ENCODE results near the gene GRM7. TPM values are rescaled to one million over a fixed set of nuclear protein-coding genes. Genes with fewer than 3 reads are reported as not detected.

Gene GRM7
- total RNA-seq, 1 experiment from 2014 or later, result not detected

DNA sequence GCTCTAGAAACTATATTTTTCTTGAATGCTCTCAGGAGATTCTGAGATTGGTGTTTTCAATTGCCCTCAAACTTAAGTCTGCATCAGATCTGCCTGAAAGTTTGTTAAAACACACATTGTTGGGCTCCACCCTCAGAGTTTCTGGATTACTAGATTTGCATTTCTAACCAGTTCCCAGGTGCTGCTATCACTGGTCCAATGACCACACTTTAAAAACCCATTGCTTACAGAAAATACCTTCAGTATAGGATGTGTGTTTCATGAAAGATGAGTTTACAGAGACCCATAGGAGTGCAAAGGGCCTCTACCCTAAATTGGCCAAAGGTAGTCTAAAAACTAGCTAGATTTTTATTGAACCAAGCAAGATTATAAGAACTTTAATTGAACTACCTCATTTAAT is 17.8 kb downstream of the GRM7 start:
- no peaks in the 10 kb centered on the region for H3K9me2 ChIP-seq (replicated peaks; ENCODE audit: low read length)
- intact Hi-C loops (cut with micrococcal nuclease), result no loop called here
- H3K27me3 ChIP-seq (ENCODE audit: low read length), result no peaks in the 10 kb centered on the region
- no peak overlapping the region for H3K4me2 ChIP-seq (ENCODE audit: low read length)
- H3K36me3 ChIP-seq (ENCODE audit: low read depth, low read length), result no peaks in the 10 kb centered on the region
- CTCF ChIA-PET, result no interaction called here
- H3K9me3 ChIP-seq (ENCODE audit: low read length), result 0 out of 2 replicates have a peak, but pooled peaks cover 3% of the 10 kb centered on the region
- no peaks in the 10 kb centered on the region for H3F3A ChIP-seq (ENCODE audit: low read length, unreplicated experiment)
- POLR2A ChIA-PET (ENCODE audit: unreplicated experiment), result no interaction called here
- no peak overlapping the region for H3K4me3 ChIP-seq (ENCODE audit: low read length)
- no TSS peak for BruUV-seq (replicated peaks)
- no peaks in the 10 kb centered on the region for H3K4me1 ChIP-seq (ENCODE audit: insufficient read depth, low read length)
- TF ChIP-seq, protein P1, sequence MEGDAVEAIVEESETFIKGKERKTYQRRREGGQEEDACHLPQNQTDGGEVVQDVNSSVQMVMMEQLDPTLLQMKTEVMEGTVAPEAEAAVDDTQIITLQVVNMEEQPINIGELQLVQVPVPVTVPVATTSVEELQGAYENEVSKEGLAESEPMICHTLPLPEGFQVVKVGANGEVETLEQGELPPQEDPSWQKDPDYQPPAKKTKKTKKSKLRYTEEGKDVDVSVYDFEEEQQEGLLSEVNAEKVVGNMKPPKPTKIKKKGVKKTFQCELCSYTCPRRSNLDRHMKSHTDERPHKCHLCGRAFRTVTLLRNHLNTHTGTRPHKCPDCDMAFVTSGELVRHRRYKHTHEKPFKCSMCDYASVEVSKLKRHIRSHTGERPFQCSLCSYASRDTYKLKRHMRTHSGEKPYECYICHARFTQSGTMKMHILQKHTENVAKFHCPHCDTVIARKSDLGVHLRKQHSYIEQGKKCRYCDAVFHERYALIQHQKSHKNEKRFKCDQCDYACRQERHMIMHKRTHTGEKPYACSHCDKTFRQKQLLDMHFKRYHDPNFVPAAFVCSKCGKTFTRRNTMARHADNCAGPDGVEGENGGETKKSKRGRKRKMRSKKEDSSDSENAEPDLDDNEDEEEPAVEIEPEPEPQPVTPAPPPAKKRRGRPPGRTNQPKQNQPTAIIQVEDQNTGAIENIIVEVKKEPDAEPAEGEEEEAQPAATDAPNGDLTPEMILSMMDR (conservative IDR thresholded peaks at IDR 0.05; ENCODE audit: low read depth, low read length), result no peak
- TF ChIP-seq EZH2 (IDR thresholded peaks at IDR 0.05; ENCODE audit: low read length, unreplicated experiment) (no peak), EZH2phosphoT487 (IDR thresholded peaks at IDR 0.05; ENCODE audit: borderline replicate concordance, low read length) (no peak)
- no peaks in the 10 kb centered on the region for H4K20me1 ChIP-seq (ENCODE audit: low read length)
- no peak overlapping the region for H3K27ac ChIP-seq (ENCODE audit: low read length)
- no peaks in the 10 kb centered on the region for H3K79me2 ChIP-seq (ENCODE audit: low read length)
- ATAC-seq (no peak), DNase-seq (no peak)
- H3K9ac ChIP-seq (ENCODE audit: low read length), result no peak overlapping the region
- no peak overlapping the region for H2AFZ ChIP-seq (ENCODE audit: low read length)

DNA sequence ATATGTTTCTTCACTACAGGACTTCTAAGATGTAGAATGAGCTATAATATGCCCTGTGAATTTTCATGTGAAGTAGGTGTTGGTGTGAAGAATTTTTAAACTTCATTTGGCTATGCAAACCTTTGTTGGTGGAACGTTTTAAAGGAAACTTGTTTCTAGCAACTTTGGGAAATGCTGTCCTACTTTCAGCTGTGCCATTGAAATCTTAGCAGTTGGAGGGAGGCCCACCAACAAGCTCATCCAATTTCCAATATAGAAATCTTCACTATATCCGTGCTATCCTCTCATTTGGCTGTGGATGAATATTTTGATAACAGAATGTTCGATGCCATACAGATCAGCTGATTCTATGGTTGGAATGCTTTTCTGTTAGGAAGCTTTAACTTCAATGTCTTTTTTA is 51.3 kb downstream of the GRM7 start:
- no peak for DNase-seq
- BruUV-seq (replicated peaks), result no TSS peak
- Histone ChIP-seq H3K27ac (ENCODE audit: low read length) (no peak overlapping the region), H3K4me1 (ENCODE audit: insufficient read depth, low read length) (no peaks in the 10 kb centered on the region), H3K4me2 (ENCODE audit: low read length) (no peak overlapping the region), H3K36me3 (ENCODE audit: low read depth, low read length) (no peaks in the 10 kb centered on the region), H3F3A (ENCODE audit: low read length, unreplicated experiment) (no peaks in the 10 kb centered on the region), H3K79me2 (ENCODE audit: low read length) (no peaks in the 10 kb centered on the region), H4K20me1 (ENCODE audit: low read length) (no peaks in the 10 kb centered on the region), H3K9me2 (replicated peaks; ENCODE audit: low read length) (no peaks in the 10 kb centered on the region), H3K27me3 (ENCODE audit: low read length) (no peaks in the 10 kb centered on the region), H3K4me3 (ENCODE audit: low read length) (no peak overlapping the region), H2AFZ (ENCODE audit: low read length) (no peak overlapping the region), H3K9me3 (ENCODE audit: low read length) (peaks cover 18% of the 10 kb centered on the region; the same call in 1 of the 2 replicates), H3K9ac (ENCODE audit: low read length) (no peak overlapping the region)
- no peak for ATAC-seq
- intact Hi-C loops (cut with micrococcal nuclease), result no loop called here
- ChIA-PET CTCF (no interaction called here), POLR2A (ENCODE audit: unreplicated experiment) (no interaction called here)
- TF ChIP-seq EZH2 (IDR thresholded peaks at IDR 0.05; ENCODE audit: low read length, unreplicated experiment) (no peak), EZH2phosphoT487 (IDR thresholded peaks at IDR 0.05; ENCODE audit: borderline replicate concordance, low read length) (no peak)
- TF ChIP-seq, protein P1 (conservative IDR thresholded peaks at IDR 0.05; ENCODE audit: low read depth, low read length), result no peak

DNA sequence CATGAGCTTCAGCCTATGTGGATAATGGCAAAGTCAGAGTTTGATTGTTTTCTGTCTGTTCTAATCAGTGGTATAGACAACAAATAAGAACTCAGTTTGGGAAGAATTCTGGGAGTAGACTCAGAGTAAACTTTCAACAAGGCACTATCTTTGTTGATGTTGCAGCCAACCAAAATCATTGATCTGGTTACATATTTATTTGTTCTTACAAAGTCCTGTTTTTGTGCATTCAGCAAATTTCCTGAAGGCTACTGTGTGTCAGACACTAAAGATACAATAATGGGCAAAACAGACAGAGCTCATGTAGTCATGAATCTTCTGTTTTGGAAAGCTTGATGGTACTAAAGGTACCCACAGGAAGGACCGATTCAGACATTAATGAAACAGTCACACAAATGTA is 55.0 kb downstream of the GRM7 start:
- no peaks in the 10 kb centered on the region for H3F3A ChIP-seq (ENCODE audit: low read length, unreplicated experiment)
- H3K9me3 ChIP-seq (ENCODE audit: low read length), result peaks cover 19% of the 10 kb centered on the region; the same call in 1 of the 2 replicates
- no peaks in the 10 kb centered on the region for H3K79me2 ChIP-seq (ENCODE audit: low read length)
- no peaks in the 10 kb centered on the region for H3K9me2 ChIP-seq (replicated peaks; ENCODE audit: low read length)
- H3K4me2 ChIP-seq (ENCODE audit: low read length), result no peak overlapping the region
- H4K20me1 ChIP-seq (ENCODE audit: low read length), result no peaks in the 10 kb centered on the region
- ATAC-seq (no peak), DNase-seq (no peak)
- POLR2A ChIA-PET (ENCODE audit: unreplicated experiment), result no interaction called here
- no peaks in the 10 kb centered on the region for H3K4me1 ChIP-seq (ENCODE audit: insufficient read depth, low read length)
- intact Hi-C loops (cut with micrococcal nuclease), result no loop called here
- CTCF ChIA-PET, result no interaction called here
- no peak overlapping the region for H3K9ac ChIP-seq (ENCODE audit: low read length)
- H3K27ac ChIP-seq (ENCODE audit: low read length), result no peak overlapping the region
- H3K4me3 ChIP-seq (ENCODE audit: low read length), result no peak overlapping the region
- no TSS peak for BruUV-seq (replicated peaks)
- H2AFZ ChIP-seq (ENCODE audit: low read length), result no peak overlapping the region
- H3K36me3 ChIP-seq (ENCODE audit: low read depth, low read length), result no peaks in the 10 kb centered on the region
- H3K27me3 ChIP-seq (ENCODE audit: low read length), result no peaks in the 10 kb centered on the region
- TF ChIP-seq EZH2phosphoT487 (IDR thresholded peaks at IDR 0.05; ENCODE audit: borderline replicate concordance, low read length) (no peak), EZH2 (IDR thresholded peaks at IDR 0.05; ENCODE audit: low read length, unreplicated experiment) (no peak)
- TF ChIP-seq, protein P1 (conservative IDR thresholded peaks at IDR 0.05; ENCODE audit: low read depth, low read length), result no peak

Measured in PC-3 (cell line).